Naive thymus-derived CD8-positive, alpha-beta T cell (primary cell): Measurements from ENCODE around the gene PBX3. TPM values are rescaled to one million over a fixed set of nuclear protein-coding genes. Genes with fewer than 3 reads are reported as not detected.
A peak's percentile ranks its signal among the peaks of the same experiment; 100 is the strongest.

Experiments
- ATAC-seq, 2 donors: fragments of 150-1000 bp; cut with Tn5 transposase in 1 of 2; sonication (Bioruptor Pico), chemical (Tn5 transposase) in 1 of 2; 1 replicate in 1 of 2; 2 replicates in 1 of 2; pipeline ENCODE4 v1.10.0; 2021; ENCODE audit warnings: mild to moderate bottlenecking in 2 of 2, moderate library complexity in 2 of 2
- POLR2A ChIA-PET: fragments of 350-600 bp; sonication (Branson Sonifier 250); formaldehyde crosslinking; loops from one replicate; lab custom pipeline; 2021; ENCODE audit warnings: antibody characterized with exemption; lab: Charles Lee
- DNase-seq, 10 donors: peaks; one replicate each; pipeline versions ENCODE4 v3.0.0 to v3.0.0-alpha.2; 2020 to 2022
- H3K27ac Mint-ChIP-seq, 10 donors: one replicate each; pipeline ENCODE4 v1.8.0; 2020 to 2022; ENCODE audit warnings: mild to moderate bottlenecking in 10 of 10, mixed read lengths in 10 of 10, moderate library complexity in 4 of 10, inconsistent platforms in 1 of 10
- H3K27me3 Mint-ChIP-seq, 5 donors: one replicate each; pipeline ENCODE4 v1.8.0; 2021 to 2022; ENCODE audit warnings: mixed read lengths in 5 of 5
- H3K36me3 Mint-ChIP-seq, 3 donors: one replicate each; pipeline ENCODE4 v1.8.0; 2020 to 2022; ENCODE audit warnings: mixed read lengths in 3 of 3, mild to moderate bottlenecking in 2 of 3, inconsistent platforms in 1 of 3
- H3K4me1 Mint-ChIP-seq, 4 donors: one replicate each; pipeline ENCODE4 v1.8.0; 2021 to 2022; ENCODE audit warnings: mixed read lengths in 4 of 4
- H3K4me3 Mint-ChIP-seq, 10 donors: one replicate each; pipeline ENCODE4 v1.8.0; 2020 to 2022; ENCODE audit warnings: mild to moderate bottlenecking in 10 of 10, mixed read lengths in 10 of 10, moderate library complexity in 6 of 10, inconsistent platforms in 1 of 10
- H3K9me3 Mint-ChIP-seq, 9 donors: one replicate each; pipeline ENCODE4 v1.8.0; 2020 to 2022; ENCODE audit warnings: mixed read lengths in 9 of 9, mild to moderate bottlenecking in 3 of 9, inconsistent platforms in 1 of 9, moderate library complexity in 1 of 9
- polyA plus RNA-seq, 3 donors: library from polyadenylated mRNA; unstranded; fragments of 300-500 nt; fragmentation: Illumina TruSeq; gene quantifications; one replicate each; pipeline ENCODE4 v1.2.3, GENCODE V29; 2021
- total RNA-seq, 8 experiments: library from RNA in 2 of 8; stranded (reverse) in 2 of 8; gene quantifications; one replicate each; pipeline ENCODE4 v1.2.3 and lab custom pipeline; 2021 to 2026

Gene PBX3
- total and polyA plus RNA-seq, 5 experiments from 2014 or later = 2.9 to 27.5 (median 4.2) TPM

GRCh38 chr9:125926936-125927335, 179.8 kb downstream of the PBX3 start:
- ATAC-seq (no peak), DNase-seq (no peak)
- Mint-ChIP-seq H3K4me1 (no peaks in the 10 kb centered on the region), H3K27ac (no peak overlapping the region), H3K4me3 (no peak overlapping the region), H3K9me3 (no peaks in the 10 kb centered on the region), H3K36me3 (peaks cover 0 to 17% (median 13%) of the 10 kb centered on the region in 3 donors), H3K27me3 (no peaks in the 10 kb centered on the region)
- POLR2A ChIA-PET = no interaction called here

DNA sequence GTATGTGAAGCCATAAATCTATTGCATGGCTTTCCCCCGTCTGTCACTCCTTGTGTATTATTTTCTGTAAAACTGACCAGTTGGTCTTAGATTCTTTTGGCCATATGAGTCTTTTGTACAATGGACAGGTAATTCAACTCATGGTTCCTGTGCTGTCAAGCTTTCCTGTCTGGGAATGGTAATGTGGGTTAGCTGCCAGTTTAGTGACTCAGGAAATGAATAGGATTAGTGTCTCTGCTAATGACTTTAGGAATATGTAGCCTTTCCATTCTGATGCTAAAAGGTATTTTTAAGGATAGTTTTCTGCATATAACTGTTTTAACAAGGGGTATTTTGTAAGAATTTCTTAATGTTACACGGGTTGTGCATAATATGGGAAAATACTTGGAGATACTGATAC, 182.7 kb downstream of the PBX3 start:
- Mint-ChIP-seq H3K36me3 (peaks cover 0 to 28% (median 21%) of the 10 kb centered on the region in 3 donors), H3K4me1 (peaks cover 0 to 2% (median 0%) of the 10 kb centered on the region in 4 donors)
- POLR2A ChIA-PET = no interaction called here

DNA sequence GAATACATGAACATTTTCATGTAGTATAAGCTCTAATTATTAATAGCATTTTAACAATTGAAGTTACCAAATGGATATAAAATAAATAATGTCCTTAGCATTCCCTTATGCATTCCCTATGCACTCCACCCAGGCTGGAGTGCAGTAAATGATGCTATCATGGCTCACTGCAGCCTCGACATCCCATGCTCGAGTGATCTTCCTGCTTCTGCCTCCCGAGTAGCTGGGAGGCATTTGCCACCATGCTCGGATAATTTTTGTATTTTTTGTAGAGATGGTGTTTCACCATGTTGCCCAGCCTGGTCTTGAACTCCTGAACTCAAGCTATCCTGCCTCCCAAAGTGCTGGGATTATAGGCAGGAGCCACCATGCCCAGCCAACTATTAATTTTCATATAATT, 184.0 kb downstream of the PBX3 start:
- POLR2A ChIA-PET = no interaction called here
- Mint-ChIP-seq H3K4me3 (no peak overlapping the region), H3K27ac (no peak overlapping the region), H3K27me3 (no peaks in the 10 kb centered on the region), H3K4me1 (peaks cover 0 to 2% (median 0%) of the 10 kb centered on the region in 4 donors), H3K36me3 (peaks cover 0 to 28% (median 23%) of the 10 kb centered on the region in 3 donors), H3K9me3 (no peaks in the 10 kb centered on the region)
- no peak for DNase-seq
- ATAC-seq = no peak

More for the DNA sequence above, 182.7 kb downstream of the PBX3 start:
- ATAC-seq = no peak
- H3K9me3 Mint-ChIP-seq = no peaks in the 10 kb centered on the region
- no peak for DNase-seq
- H3K4me3 Mint-ChIP-seq = no peak overlapping the region
- no peaks in the 10 kb centered on the region for H3K27me3 Mint-ChIP-seq
- no peak overlapping the region for H3K27ac Mint-ChIP-seq

DNA sequence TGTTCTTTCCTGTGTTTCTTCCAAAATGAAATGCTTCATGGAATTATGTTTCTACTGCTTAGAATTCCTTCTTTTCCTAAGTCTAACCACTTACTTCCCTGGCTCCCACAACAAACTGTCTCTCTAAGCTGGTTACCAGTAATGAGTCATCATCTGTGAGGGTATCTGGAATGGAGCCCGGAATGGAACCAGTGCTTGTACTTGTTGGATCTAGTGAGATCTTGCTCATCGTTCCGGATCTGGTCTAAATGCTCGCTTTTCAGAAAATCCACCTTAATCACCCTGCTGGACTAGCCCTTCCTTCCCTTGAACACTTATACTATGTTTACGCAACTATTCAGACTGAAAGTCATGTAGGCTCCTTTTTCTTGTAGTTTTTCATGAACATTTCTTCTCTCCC, 184.8 kb downstream of the PBX3 start:
- POLR2A ChIA-PET = no interaction called here
- H3K27me3 Mint-ChIP-seq = no peaks in the 10 kb centered on the region
- H3K4me1 Mint-ChIP-seq = peaks cover 0 to 2% (median 0%) of the 10 kb centered on the region in 4 donors
- no peaks in the 10 kb centered on the region for H3K9me3 Mint-ChIP-seq
- no peak overlapping the region for H3K4me3 Mint-ChIP-seq
- H3K36me3 Mint-ChIP-seq = peaks cover 0 to 30% (median 28%) of the 10 kb centered on the region in 3 donors
- ATAC-seq (no peak), DNase-seq (no peak)
- H3K27ac Mint-ChIP-seq = no peak overlapping the region

DNA sequence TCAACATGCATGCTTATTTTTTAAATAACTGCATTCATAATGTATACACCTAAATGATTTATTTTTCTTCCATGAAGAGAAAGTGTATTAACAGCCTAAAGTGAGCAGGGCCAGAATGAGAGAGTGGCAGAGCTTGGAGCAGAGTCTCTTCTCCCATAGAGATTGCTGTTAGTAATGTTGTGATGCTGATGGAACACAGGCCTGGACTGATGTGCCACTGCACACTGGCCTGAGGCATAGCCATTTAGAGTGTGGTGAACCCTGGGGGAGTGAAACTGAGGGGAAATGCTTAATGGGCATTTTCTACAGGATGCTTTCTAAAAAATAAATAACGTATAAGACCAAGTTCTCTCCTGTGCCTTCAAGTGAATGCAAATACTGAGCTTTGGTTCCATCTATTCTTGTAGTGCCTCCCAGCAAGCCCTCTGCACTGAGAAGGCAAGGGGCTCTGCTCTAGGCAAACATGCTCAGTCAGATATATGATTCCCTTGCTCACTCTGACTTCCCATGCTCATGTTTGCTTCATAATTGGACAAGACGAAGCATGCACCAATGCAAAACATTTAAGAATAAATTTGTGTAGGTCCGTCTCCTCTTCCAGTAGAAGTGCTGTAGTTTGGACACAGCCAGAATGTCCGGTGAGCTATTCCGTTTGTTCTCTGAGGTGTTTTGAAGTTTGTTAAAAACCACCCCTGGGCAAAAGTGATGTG, 185.7 kb downstream of the PBX3 start:
- Mint-ChIP-seq H3K27ac (no peak overlapping the region), H3K4me3 (no peak overlapping the region), H3K9me3 (no peaks in the 10 kb centered on the region), H3K27me3 (no peaks in the 10 kb centered on the region), H3K36me3 (peaks cover 0 to 28% (median 24%) of the 10 kb centered on the region in 3 donors), H3K4me1 (peaks cover 0 to 2% (median 0%) of the 10 kb centered on the region in 4 donors)
- DNase-seq (no peak), ATAC-seq (no peak)
- POLR2A ChIA-PET = no interaction called here

GRCh38 chr9:125942125-125942524, 195.0 kb downstream of the PBX3 start:
- H3K27ac Mint-ChIP-seq = no peak overlapping the region
- no peak overlapping the region for H3K4me3 Mint-ChIP-seq
- H3K9me3 Mint-ChIP-seq = peaks cover 0 to 23% (median 10%) of the 10 kb centered on the region in 9 donors
- peaks cover 0 to 2% (median 0%) of the 10 kb centered on the region in 4 donors for H3K4me1 Mint-ChIP-seq
- DNase-seq = no peak
- POLR2A ChIA-PET = no interaction called here
- H3K27me3 Mint-ChIP-seq = no peaks in the 10 kb centered on the region
- peaks cover 17 to 46% (median 35%) of the 10 kb centered on the region in 3 donors for H3K36me3 Mint-ChIP-seq
- no peak for ATAC-seq

- POLR2A ChIA-PET = no interaction called here
- Mint-ChIP-seq H3K4me1 (peaks cover 0 to 2% (median 0%) of the 10 kb centered on the region in 4 donors), H3K4me3 (no peak overlapping the region), H3K9me3 (peaks cover 0 to 23% (median 10%) of the 10 kb centered on the region in 9 donors), H3K36me3 (peaks cover 17 to 37% (median 30%) of the 10 kb centered on the region in 3 donors), H3K27me3 (no peaks in the 10 kb centered on the region), H3K27ac (no peak overlapping the region)
- ATAC-seq (no peak), DNase-seq (no peak)
These were observed 196.7 kb downstream of the PBX3 start for GRCh38 chr9:125943831-125944230.

DNA sequence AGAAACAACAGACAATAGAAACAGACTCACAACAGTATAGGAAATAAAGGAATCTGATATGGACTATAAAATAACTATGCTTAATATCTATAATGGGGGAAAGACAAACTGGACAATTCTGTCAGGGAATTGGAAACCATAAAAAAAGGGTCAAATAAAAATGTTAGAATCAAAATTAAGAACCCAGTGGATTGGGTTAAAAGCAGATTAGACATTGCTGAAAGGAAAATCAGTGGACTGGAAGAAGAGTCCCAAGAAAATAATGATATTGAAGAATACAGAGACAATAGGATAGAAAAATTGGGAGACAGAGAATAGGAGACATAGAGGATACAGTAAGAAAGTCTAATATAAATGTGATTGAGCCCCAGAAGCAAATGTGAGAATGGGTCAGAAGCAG, 199.2 kb downstream of the PBX3 start:
- Mint-ChIP-seq H3K4me3 (no peak overlapping the region), H3K9me3 (peaks cover 0 to 23% (median 10%) of the 10 kb centered on the region in 9 donors), H3K4me1 (peaks cover 0 to 2% (median 0%) of the 10 kb centered on the region in 4 donors), H3K36me3 (peaks cover 17 to 31% (median 23%) of the 10 kb centered on the region in 3 donors), H3K27ac (no peak overlapping the region), H3K27me3 (no peaks in the 10 kb centered on the region)
- DNase-seq = no peak
- ATAC-seq = no peak
- POLR2A ChIA-PET = no interaction called here

DNA sequence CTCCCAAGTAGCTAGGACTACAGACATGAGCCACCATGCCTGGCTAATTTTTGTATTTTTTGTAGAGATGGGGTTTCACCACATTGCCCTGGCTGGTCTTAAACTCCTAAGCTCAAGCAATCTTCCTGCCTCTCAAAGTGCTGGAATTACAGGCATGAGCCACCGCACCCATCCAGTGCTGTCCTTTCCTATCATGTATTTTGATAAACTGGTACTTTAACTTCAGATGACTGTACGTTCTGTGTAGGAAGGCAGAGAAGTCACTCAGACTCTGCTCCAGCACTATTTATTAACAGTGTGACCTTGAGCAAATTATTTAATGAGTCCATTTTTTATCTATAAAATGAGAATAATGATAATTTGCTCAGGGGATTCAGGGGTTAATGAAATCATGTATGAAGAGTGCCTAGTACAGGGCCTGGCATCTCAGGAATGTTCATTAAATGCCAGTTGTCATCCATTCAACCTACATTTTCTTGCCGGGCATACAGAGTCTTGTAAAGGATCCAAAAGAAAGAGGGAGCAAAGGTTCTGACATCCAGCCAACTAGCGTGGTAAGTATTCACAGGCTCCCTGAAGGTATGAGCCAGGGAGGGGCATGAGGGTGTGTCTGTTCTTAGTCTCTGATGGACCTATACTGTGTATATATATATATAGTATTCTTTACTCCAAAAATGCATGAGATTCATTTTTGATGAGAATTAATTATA, 201.9 kb downstream of the PBX3 start:
- ATAC-seq = no peak
- H3K27ac Mint-ChIP-seq = no peak overlapping the region
- no peak for DNase-seq
- POLR2A ChIA-PET = no interaction called here
- H3K4me1 Mint-ChIP-seq = peaks cover 0 to 2% (median 0%) of the 10 kb centered on the region in 4 donors
- peaks cover 17 to 25% (median 23%) of the 10 kb centered on the region in 3 donors for H3K36me3 Mint-ChIP-seq
- no peaks in the 10 kb centered on the region for H3K27me3 Mint-ChIP-seq
- H3K4me3 Mint-ChIP-seq = no peak overlapping the region
- H3K9me3 Mint-ChIP-seq = peaks cover 0 to 20% (median 10%) of the 10 kb centered on the region in 9 donors

DNA sequence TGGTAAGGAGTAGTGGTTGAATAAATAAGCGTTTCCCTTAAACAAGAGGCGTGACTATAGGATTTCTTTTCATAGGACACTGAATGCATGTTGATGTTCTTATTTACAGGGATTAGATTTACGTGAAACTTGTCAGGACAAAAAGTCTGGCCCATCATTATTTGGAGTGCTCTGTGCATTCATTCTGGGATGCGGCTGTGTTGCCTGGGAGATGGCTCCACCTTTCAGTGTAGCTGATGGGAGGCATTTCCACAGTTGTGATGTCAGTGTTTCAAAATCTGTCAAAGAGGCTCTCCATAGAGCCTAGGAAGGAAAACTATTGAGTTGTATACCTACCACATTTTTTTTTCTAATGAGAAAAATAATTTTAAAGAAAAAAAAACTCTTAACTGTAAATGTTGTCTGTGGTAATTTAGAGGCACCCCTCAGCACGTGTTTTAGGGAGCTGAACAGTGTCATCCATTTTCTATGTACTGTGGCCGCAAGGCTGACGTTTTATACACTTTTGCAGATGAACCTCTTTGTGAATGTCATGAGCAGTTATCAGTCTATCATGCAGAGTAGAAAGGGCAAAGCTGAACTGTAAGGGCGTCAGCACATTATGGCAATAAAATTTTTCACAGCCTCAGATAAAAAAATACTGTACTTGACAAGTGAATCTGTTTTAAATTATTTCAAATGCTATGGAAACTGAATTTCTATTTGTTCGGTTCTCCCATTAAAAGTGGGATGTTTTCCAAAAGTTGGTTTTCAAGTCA, 202.7 kb downstream of the PBX3 start:
- no peaks in the 10 kb centered on the region for H3K27me3 Mint-ChIP-seq
- H3K27ac Mint-ChIP-seq = no peak overlapping the region
- H3K4me1 Mint-ChIP-seq = no peaks in the 10 kb centered on the region
- ATAC-seq (no peak), DNase-seq (no peak)
- H3K9me3 Mint-ChIP-seq = peaks cover 0 to 18% (median 8%) of the 10 kb centered on the region in 9 donors
- H3K4me3 Mint-ChIP-seq = no peak overlapping the region
- POLR2A ChIA-PET = no interaction called here
- peaks cover 13 to 19% (median 18%) of the 10 kb centered on the region in 3 donors for H3K36me3 Mint-ChIP-seq

DNA sequence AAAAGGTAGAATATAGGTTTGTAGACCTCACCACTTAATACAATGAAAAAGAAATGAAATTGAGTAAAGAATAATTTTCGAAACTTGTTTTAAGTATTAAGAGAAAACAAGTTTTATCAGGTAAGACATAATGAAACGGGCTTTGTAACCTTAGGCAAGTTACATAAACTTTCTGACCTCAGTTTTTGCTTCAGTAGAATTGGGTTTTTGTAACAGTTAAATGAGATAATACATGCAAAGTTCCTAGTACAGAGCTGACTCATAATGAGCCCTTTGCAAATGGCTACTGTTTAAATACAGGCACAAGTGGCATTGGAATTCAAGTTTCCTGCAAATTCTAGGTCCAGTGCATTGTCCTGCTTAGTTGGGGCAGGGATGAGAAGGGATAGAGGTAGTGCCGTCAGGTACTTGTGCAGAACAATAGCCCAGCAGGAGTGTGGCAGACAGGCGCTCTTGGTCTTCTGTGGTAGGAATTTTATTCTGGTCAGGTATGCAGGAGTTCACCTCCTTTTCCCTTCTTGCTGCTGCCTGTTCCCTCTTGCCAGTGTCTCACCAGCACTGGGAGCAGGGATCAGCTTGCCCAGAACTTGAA, 203.8 kb downstream of the PBX3 start:
- DNase-seq (no peak), ATAC-seq (no peak)
- H3K4me1 Mint-ChIP-seq = no peaks in the 10 kb centered on the region
- POLR2A ChIA-PET = interaction anchor here (0.7 kb wide), 1 partner anchor 406 kb away, joined by 3 read pairs; no protein-coding TSS in a partner anchor
- no peak overlapping the region for H3K4me3 Mint-ChIP-seq
- H3K27me3 Mint-ChIP-seq = no peaks in the 10 kb centered on the region
- H3K27ac Mint-ChIP-seq = peak overlapping the region in 1 of 10 donors; percentile 5
- H3K36me3 Mint-ChIP-seq = peaks cover 5 to 12% (median 8%) of the 10 kb centered on the region in 3 donors
- peaks cover 0 to 7% (median 3%) of the 10 kb centered on the region in 9 donors for H3K9me3 Mint-ChIP-seq

- Mint-ChIP-seq H3K36me3 (peaks cover 0 to 2% (median 0%) of the 10 kb centered on the region in 3 donors), H3K4me3 (no peak overlapping the region), H3K4me1 (no peaks in the 10 kb centered on the region), H3K9me3 (no peaks in the 10 kb centered on the region), H3K27ac (no peak overlapping the region), H3K27me3 (no peaks in the 10 kb centered on the region)
- no peak for ATAC-seq
- POLR2A ChIA-PET = no interaction called here
- no peak for DNase-seq
These were observed 206.3 kb downstream of the PBX3 start for GRCh38 chr9:125953314-125954019.
